Lower leg skin (tissue), 3 donors: ENCODE data around the gene AKAP8L.

ENCODE experiments used
- POLR2A ChIP-seq, 2 donors: fragments of 450-650 bp; IDR thresholded peaks; one replicate each; pipeline ENCODE4 v1.6.1; 2016 to 2017; ENCODE audit warnings: antibody characterized with exemption in 2 of 2, mild to moderate bottlenecking in 1 of 2, moderate library complexity in 1 of 2
- TF ChIP-seq, protein P1 (sequence below), 3 donors: fragments of 450-650 bp; IDR thresholded peaks; one replicate each; pipeline ENCODE4 v1.5.1; 2016; ENCODE audit warnings: antibody characterized with exemption in 3 of 3, mild to moderate bottlenecking in 3 of 3, moderate library complexity in 2 of 3

- TF ChIP-seq, protein P1, sequence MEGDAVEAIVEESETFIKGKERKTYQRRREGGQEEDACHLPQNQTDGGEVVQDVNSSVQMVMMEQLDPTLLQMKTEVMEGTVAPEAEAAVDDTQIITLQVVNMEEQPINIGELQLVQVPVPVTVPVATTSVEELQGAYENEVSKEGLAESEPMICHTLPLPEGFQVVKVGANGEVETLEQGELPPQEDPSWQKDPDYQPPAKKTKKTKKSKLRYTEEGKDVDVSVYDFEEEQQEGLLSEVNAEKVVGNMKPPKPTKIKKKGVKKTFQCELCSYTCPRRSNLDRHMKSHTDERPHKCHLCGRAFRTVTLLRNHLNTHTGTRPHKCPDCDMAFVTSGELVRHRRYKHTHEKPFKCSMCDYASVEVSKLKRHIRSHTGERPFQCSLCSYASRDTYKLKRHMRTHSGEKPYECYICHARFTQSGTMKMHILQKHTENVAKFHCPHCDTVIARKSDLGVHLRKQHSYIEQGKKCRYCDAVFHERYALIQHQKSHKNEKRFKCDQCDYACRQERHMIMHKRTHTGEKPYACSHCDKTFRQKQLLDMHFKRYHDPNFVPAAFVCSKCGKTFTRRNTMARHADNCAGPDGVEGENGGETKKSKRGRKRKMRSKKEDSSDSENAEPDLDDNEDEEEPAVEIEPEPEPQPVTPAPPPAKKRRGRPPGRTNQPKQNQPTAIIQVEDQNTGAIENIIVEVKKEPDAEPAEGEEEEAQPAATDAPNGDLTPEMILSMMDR (IDR thresholded peaks at IDR 0.05), result no peak
- TF ChIP-seq POLR2A (IDR thresholded peaks at IDR 0.05), result no peak
Observed at GRCh38 chr19:15431396-15432017, 12.7 kb upstream of the AKAP8L start.
